ENCODE data around the gene SLC24A1.

Gene SLC24A1

GRCh38 chr15:65619626-65620290, 2.0 kb upstream of the SLC24A1 start:
- DNase-seq = no peak

DNA sequence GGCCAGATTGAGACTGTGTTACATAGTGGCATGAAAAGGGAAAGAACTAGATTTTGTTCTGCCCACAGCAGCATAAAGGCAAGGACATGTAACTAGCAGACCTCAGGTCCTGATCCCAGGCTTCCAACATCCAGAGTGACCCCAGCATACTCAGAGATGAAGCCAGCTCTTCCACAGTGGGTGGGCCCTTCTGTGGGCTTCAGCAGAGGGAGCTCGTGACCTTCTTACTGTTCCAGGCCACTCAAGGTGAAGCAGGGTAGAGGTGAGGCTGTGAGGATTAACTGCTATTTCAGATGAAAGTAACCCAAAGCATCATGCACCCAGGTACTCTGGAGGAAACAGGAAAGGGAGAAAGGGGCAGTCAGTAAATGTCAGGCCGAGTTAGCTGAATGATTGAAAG, 905 bp upstream of the SLC24A1 start:
- no peak for DNase-seq

GRCh38 chr15:65623103-65623502, 1.4 kb downstream of the SLC24A1 start:
- no peak for DNase-seq

GRCh38 chr15:65626856-65627255, 5.1 kb downstream of the SLC24A1 start:
- DNase-seq = no peak

- no peak for DNase-seq
Observed at GRCh38 chr15:65629548-65629947, 7.8 kb downstream of the SLC24A1 start.

- DNase-seq = no peak
Observed at GRCh38 chr15:65630760-65631159, 9.0 kb downstream of the SLC24A1 start.

GRCh38 chr15:65631503-65631902, 9.8 kb downstream of the SLC24A1 start:
- DNase-seq = no peak

GRCh38 chr15:65632780-65633375, 11.1 kb downstream of the SLC24A1 start:
- DNase-seq = no peak

- DNase-seq = no peak
Observed at GRCh38 chr15:65633752-65634151, 12.0 kb downstream of the SLC24A1 start.

DNA sequence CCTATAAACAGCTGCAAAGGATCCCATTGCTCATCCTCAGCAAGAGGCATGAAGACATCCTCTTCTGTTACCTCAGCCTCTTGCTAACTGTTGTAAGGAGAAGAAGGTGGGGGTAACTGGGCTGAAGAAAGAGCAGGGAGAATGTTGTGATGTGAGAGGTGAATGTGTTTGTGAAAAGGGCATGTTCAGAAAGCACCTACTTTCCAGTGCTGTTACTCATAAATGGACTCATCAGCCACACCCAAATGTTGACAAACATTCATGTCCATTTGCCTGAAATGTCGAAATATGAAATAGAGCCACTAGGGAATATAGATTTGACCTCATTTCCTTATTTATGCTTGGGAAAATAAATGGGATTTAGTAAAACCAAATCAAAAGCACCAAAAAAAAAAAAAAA, 12.6 kb downstream of the SLC24A1 start:
- no peak for DNase-seq

DNA sequence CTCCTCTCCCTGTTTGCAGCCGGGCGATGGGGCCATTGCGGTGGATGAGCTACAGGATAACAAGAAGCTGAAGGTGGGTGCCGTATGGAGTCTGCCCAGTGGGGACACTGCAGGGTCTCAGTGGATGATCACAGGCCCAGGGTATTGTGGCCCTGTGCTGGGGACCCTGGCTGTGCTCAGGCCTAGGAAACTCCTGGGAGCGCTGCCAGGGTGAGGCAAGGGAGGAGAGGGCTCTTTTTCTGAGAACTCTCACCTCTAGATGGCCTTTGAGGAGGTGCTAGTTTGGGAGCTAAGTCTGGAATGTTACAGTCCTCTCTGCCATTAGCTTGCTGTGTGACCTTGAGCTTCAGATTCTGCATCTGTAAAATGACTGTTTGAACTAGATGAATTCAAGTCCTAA, 16.4 kb downstream of the SLC24A1 start:
- no peak for DNase-seq

DNA sequence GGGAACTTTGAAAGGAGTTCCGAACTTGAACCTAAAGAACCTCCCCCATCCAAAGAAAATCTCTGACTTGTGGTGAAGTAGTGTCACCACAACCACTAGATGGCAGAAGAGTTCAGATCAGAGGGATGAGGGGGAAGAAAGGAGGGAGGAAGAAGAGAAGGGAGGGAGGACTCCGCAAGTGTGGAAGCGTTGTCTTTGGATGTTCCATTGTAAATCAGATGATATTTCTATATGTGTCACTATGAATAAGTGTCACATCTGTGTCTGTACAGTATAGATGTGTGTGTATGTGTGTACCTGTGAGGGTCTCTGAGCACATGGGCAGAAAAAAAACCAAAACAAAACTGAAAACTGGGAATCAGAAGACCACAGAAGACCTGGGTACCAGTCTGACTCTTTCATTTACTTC, 16.9 kb downstream of the SLC24A1 start:
- DNase-seq = peak; percentile 31

DNA sequence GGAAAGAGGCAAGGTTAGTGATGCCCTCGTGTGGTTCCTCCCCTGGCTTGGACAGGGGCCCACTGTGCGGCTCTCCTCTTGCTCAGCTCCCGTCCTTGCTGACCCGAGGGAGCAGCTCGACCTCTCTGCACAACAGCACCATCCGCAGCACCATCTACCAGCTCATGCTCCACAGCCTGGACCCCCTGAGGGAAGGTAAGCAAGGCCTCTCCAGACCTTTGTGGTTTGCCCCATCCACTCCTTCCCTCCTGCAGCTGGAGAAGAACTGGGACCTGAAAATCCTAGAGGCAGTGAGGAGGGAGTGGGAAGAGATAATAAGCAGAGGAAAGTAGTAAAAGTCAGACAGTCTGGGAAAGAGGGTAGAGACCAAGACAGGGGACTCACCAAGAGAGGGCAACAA, 17.8 kb downstream of the SLC24A1 start:
- no peak for DNase-seq

DNA sequence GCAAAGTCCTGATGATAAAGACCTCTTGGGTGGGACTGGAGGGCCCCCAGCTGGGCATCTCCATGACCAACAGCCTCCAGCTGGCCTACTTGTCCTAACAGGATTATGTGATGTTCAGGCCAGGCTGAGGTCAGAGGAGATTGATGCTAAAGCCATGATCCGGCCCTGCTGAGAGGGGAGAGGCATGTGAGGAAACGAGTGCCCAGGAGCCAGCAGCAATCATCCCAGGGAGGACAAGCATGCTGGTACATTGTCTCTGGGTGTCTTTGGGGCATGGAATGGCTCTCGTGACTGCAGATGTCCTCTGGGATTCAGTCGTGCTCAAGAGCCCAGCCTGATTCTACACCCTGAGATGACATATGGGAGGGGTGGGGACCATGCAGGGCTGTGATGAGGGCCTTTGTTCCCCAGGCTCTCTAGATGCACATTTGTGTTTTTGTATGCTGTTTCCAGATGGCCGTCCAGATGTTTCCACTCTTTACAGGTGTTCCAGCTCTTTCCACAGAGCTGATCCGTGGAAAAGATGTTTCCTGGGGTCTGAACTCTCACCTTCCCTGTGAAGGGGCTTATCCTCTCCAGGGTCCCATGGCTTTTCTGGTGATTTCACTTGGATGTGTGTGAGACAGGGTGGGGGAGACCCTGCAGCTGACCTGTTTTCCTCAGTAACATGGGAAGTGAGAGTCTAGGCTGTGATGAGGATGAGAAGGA, 20.2 kb downstream of the SLC24A1 start:
- no peak for DNase-seq

DNA sequence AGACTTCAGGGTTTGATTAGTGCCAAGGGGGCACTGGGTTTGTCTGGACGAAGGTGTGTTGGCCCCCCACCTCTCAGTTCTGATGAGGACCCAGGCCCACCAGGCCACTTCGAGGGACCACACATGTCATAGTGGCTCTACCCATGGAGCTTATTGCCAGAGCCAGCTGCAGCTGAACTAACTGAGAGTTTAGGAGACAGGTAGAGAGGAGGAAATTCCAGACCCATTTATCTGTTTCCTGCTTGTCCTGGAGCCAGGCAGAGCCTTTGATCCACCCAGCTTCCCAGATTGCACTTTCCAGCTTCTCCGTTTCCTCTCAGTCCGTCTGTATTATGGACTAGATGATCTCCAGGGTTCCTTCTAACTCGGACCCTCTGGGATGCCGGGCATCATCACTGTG, 20.9 kb downstream of the SLC24A1 start:
- DNase-seq = no peak

DNA sequence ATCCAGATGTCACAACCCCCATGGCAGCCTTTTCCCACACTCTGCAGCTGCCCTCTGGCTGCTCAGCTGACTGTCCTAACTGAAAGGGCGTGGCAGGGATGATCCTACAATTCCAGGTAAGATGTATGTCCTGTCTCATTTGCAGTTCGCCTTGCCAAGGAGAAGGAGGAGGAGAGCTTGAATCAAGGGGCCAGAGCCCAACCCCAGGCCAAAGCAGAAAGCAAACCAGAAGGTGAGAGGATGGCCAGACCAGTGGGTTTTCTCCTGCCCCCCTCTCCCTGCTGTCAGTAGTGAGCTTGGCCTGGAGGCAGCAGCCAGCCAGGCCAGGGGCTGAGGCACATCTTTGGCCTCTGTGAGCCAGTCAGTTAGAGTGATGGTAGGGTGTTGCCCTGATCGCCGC, 22.5 kb downstream of the SLC24A1 start:
- no peak for DNase-seq

DNA sequence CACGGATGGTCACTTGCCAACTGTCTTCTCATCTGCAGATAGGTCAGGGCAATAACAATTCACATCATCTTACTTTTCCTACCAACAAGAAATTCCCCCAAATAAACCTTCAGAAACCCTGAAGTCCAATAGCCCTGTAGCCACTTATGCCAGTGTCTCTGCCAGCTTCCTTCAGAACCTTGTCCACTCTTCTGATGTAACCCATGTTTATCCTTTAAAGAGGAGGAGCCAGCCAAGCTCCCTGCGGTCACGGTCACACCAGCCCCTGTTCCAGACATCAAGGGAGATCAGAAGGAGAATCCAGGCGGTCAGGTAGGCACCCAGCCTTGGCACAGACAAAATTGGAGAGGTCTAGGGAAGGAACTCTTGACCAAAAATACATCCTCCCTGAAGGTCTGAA, 23.7 kb downstream of the SLC24A1 start:
- no peak for DNase-seq

GRCh38 chr15:65646486-65646885, 24.7 kb downstream of the SLC24A1 start:
- no peak for DNase-seq

DNA sequence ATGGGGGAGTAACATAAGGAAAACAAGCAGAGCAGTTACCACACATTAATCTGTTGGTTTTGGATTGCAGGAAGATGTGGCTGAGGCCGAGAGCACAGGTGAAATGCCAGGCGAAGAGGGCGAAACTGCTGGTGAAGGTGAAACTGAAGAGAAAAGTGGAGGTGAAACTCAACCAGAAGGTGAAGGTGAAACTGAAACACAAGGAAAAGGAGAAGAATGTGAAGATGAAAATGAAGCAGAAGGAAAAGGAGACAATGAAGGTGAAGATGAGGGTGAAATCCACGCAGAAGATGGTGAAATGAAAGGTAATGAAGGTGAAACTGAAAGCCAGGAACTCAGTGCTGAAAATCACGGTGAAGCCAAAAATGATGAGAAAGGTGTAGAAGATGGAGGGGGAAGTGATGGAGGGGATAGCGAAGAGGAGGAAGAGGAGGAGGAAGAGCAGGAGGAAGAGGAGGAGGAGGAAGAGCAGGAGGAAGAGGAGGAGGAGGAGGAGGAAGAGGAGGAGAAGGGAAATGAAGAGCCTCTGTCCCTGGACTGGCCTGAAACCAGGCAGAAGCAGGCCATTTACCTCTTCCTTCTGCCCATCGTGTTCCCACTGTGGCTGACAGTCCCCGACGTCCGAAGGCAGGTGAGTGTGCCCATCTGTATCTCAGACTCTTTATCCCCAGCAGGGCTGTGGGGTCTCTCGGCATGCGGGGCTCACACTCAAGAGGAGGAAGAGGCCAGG, 28.7 kb downstream of the SLC24A1 start:
- DNase-seq = no peak

GRCh38 chr15:65651042-65651322, 29.2 kb downstream of the SLC24A1 start:
- DNase-seq = no peak

- DNase-seq = no peak
Observed at GRCh38 chr15:65651831-65652749, 30.4 kb downstream of the SLC24A1 start.

DNA sequence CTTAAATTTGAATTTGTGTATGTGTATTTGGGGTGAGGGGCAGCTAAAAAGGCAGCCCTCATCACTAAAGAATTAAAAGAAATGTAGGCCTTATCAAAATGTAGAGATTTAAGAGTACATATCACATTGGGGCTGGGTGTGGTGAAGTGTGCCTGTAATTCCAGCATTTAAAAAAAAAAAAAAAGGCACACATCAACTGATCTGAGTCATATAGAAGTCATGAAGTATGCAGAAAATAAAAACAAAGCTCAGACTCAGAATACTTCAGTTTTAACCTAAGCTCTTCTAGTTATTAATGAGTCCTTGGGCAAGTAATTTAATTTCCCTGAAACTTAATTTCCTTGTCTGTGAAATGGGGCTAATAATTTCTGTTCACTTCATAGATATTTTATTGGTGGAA, 31.6 kb downstream of the SLC24A1 start:
- DNase-seq = no peak

All from activated CD4-positive, alpha-beta T cell treated with anti-CD3 and anti-CD28 coated beads for 48 hours (primary cell).